WI38 (cell line): Measurements from ENCODE around the gene MAN1C1.
A peak's percentile ranks its signal among the peaks of the same experiment; 100 is the strongest.

Source experiments
- H3K4me3 ChIP-seq: 2 replicates; pipeline ENCODE4 v1.5.1; 2011; ENCODE audit warnings: low read depth, mild to moderate bottlenecking, control low read depth, low read length
- CTCF ChIP-seq: IDR thresholded peaks from 2 replicates; pipeline ENCODE4 v1.5.1; 2012; ENCODE audit warnings: low read depth, mild to moderate bottlenecking, control low read depth, low read length

The MAN1C1 gene

GRCh38 chr1:25799352-25799934 lies 182.9 kb downstream of the MAN1C1 start:
- H3K4me3 ChIP-seq = peak overlapping the region; percentile 51
- TF ChIP-seq CTCF = no peak

GRCh38 chr1:25799935-25800702 lies 183.5 kb downstream of the MAN1C1 start, which contains the start of gene SELENON:
Gene SELENON, plus strand, starts transcription at chr1:25800193. Its CDS starts 38 bp downstream, at chr1:25800231.
- peak within 1 kb of the TSS; percentile 67 for H3K4me3 ChIP-seq
- TF ChIP-seq CTCF = no peak

GRCh38 chr1:25800703-25801377 lies 184.2 kb downstream of the MAN1C1 start:
- no peak for TF ChIP-seq CTCF
- peak overlapping the region; percentile 67 for H3K4me3 ChIP-seq

GRCh38 chr1:25802915-25803314 lies 186.3 kb downstream of the MAN1C1 start:
- TF ChIP-seq CTCF = no peak
- H3K4me3 ChIP-seq = no peak overlapping the region

GRCh38 chr1:25803368-25803767 lies 186.8 kb downstream of the MAN1C1 start:
- no peak for TF ChIP-seq CTCF
- no peak overlapping the region for H3K4me3 ChIP-seq

- H3K4me3 ChIP-seq = no peak overlapping the region
- no peak for TF ChIP-seq CTCF
Observed at GRCh38 chr1:25804244-25804963, 187.8 kb downstream of the MAN1C1 start.
